IMR-90 (cell line): ENCODE data around the gene DCN. TPM values are rescaled to one million over a fixed set of nuclear protein-coding genes. Genes with fewer than 3 reads are reported as not detected.
"Not testable (repeated sequence)": the region's sequence is repeated elsewhere in the genome, so short reads cannot be mapped to it uniquely, and the experiment has no call there.

ENCODE experiments used
- ATAC-seq: fragments of 200-7000 bp; cut with Tn5 transposase; 2 replicates; pipeline ENCODE4 v1.9.1; 2020; ENCODE audit warnings: low read depth, mild to moderate bottlenecking, moderate library complexity
- BruUV-seq: library from RNA; stranded (reverse); fragments of 400-500 nt; replicated peaks from 2 replicates; lab custom pipeline; 2021; lab: Mats Ljungman, UMichigan
- CTCF ChIA-PET: fragments of 300-600 bp; formaldehyde crosslinking; extraction: SDS; loops from one replicate; lab custom pipeline; 2021; ENCODE audit warnings: antibody characterized with exemption; lab: Yijun Ruan, JAX
- POLR2A ChIA-PET: fragments of 300-600 bp; sonication (Branson Sonifier 250); formaldehyde crosslinking; loops from one replicate; lab custom pipeline; 2022; ENCODE audit warnings: antibody characterized with exemption; ENCODE audit not compliant: unreplicated experiment; lab: Charles Lee
- DNase-seq: peaks from one replicate; pipeline ENCODE4 v3.0.0; 2013
- H2AFZ ChIP-seq: replicated peaks from 2 replicates; pipeline ENCODE3; 2013; ENCODE audit warnings: low read length, mild to moderate bottlenecking; ENCODE audit not compliant: poor library complexity
- H2AK5ac ChIP-seq: 2 replicates; pipeline ENCODE4 v1.6.1; 2013; ENCODE audit warnings: low read depth, low read length, inconsistent platforms
- H2AK9ac ChIP-seq: replicated peaks from 2 replicates; pipeline ENCODE3; 2013; ENCODE audit warnings: mild to moderate bottlenecking, low read depth, low read length, moderate library complexity; ENCODE audit not compliant: poor library complexity
- H2BK120ac ChIP-seq: 2 replicates; pipeline ENCODE4 v1.6.1; 2013; ENCODE audit warnings: low read depth, low read length, inconsistent platforms
- H2BK15ac ChIP-seq: 3 replicates; pipeline ENCODE4 v1.6.1; 2013; ENCODE audit warnings: low read depth, low read length, inconsistent platforms
- H2BK20ac ChIP-seq: 2 replicates; pipeline ENCODE4 v1.6.1; 2013; ENCODE audit warnings: low read depth, mild to moderate bottlenecking, inconsistent platforms, low read length, moderate library complexity
- H2BK5ac ChIP-seq: 2 replicates; pipeline ENCODE4 v1.6.1; 2013; ENCODE audit warnings: mild to moderate bottlenecking, low read depth, low read length, inconsistent platforms; ENCODE audit not compliant: poor library complexity, severe bottlenecking
- H3K14ac ChIP-seq: replicated peaks from 2 replicates; pipeline ENCODE4 v1.6.1; 2013; ENCODE audit warnings: low read depth, low read length, inconsistent platforms
- H3K18ac ChIP-seq: 2 replicates; pipeline ENCODE4 v1.6.1; 2013; ENCODE audit warnings: low read depth, low read length, control low read depth
- H3K23ac ChIP-seq: 2 replicates; pipeline ENCODE4 v1.6.1; 2013; ENCODE audit warnings: low read depth, low read length, inconsistent platforms
- H3K27ac ChIP-seq: 2 replicates; pipeline ENCODE4 v1.5.1; 2013; ENCODE audit warnings: mild to moderate bottlenecking, control low read depth, low read length; ENCODE audit not compliant: insufficient read depth
- H3K27me3 ChIP-seq: 2 replicates; pipeline ENCODE4 v1.6.1; 2013; ENCODE audit warnings: low read length; ENCODE audit not compliant: control insufficient read depth, insufficient read depth
- H3K36me3 ChIP-seq: 2 replicates; pipeline ENCODE4 v1.6.1; 2013; ENCODE audit warnings: low read length, mixed read lengths; ENCODE audit not compliant: control insufficient read depth, insufficient read depth
- H3K4ac ChIP-seq: 2 replicates; pipeline ENCODE4 v1.6.1; 2013; ENCODE audit warnings: low read depth, low read length, inconsistent platforms
- H3K4me1 ChIP-seq: 2 replicates; pipeline ENCODE4 v1.6.1; 2013; ENCODE audit warnings: low read length, mixed read lengths; ENCODE audit not compliant: control insufficient read depth, insufficient read depth
- H3K4me2 ChIP-seq: 2 replicates; pipeline ENCODE4 v1.6.1; 2013; ENCODE audit warnings: low read depth, mild to moderate bottlenecking, control low read depth, low read length, moderate library complexity
- H3K4me3 ChIP-seq: 2 replicates; pipeline ENCODE4 v1.5.1; 2013; ENCODE audit warnings: low read depth, mild to moderate bottlenecking, control low read depth, low read length, moderate library complexity; ENCODE audit not compliant: insufficient read depth
- H3K56ac ChIP-seq: 2 replicates; pipeline ENCODE4 v1.6.1; 2013; ENCODE audit warnings: low read length, inconsistent platforms; ENCODE audit not compliant: insufficient read depth; ENCODE audit errors: extremely low read depth
- H3K79me1 ChIP-seq, 2 experiments: 2 replicates each; pipeline ENCODE4 v1.6.1; 2013; ENCODE audit warnings: low read length in 2 of 2, inconsistent platforms in 1 of 2, low read depth in 1 of 2
- H3K9ac ChIP-seq: 2 replicates; pipeline ENCODE4 v1.6.1; 2013; ENCODE audit warnings: low read depth, low read length, control low read depth
- H3K9me1 ChIP-seq: 2 replicates; pipeline ENCODE4 v1.6.1; 2013; ENCODE audit warnings: low read length, inconsistent platforms; ENCODE audit not compliant: insufficient read depth
- H3K9me3 ChIP-seq: 2 replicates; pipeline ENCODE4 v1.6.1; 2013; ENCODE audit warnings: low read length; ENCODE audit not compliant: control insufficient read depth, insufficient read depth
- H4K20me1 ChIP-seq: 2 replicates; pipeline ENCODE4 v1.6.1; 2013; ENCODE audit warnings: low read length, inconsistent platforms; ENCODE audit not compliant: insufficient read depth
- H4K5ac ChIP-seq: 2 replicates; pipeline ENCODE4 v1.6.1; 2013; ENCODE audit warnings: mild to moderate bottlenecking, low read depth, low read length, control low read depth
- H4K8ac ChIP-seq, 2 experiments: 2 replicates each; pipeline ENCODE4 v1.6.1; 2013; ENCODE audit warnings: low read depth in 2 of 2, low read length in 2 of 2, control low read depth in 1 of 2, inconsistent platforms in 1 of 2
- H4K91ac ChIP-seq: 2 replicates; pipeline ENCODE4 v1.6.1; 2013; ENCODE audit warnings: low read depth, low read length, inconsistent platforms; ENCODE audit not compliant: insufficient read depth
- dilution Hi-C: fragments of 300-500 bp; cut with HindIII; formaldehyde crosslinking; loops from one replicate; pipeline ENCODE4 v1.14.3; 2018; ENCODE audit warnings: low sequenced_read_pairs; ENCODE audit not compliant: unreplicated experiment
- in situ Hi-C: fragments of 300-500 bp; cut with MboI; formaldehyde crosslinking; loops from 3 replicates; pipeline ENCODE4 v1.14.3; 2019; ENCODE audit warnings: low sequenced_read_pairs, inconsistent platforms, mixed read lengths
- intact Hi-C: fragments of 100-400 bp; cut with micrococcal nuclease; formaldehyde crosslinking; loops from 2 replicates; pipeline ENCODE4 v1.10.0; 2022
- polyA plus RNA-seq, 3 experiments: library from polyadenylated mRNA; depleted of rRNA; stranded (reverse); fragments of >200 nt; gene quantifications; 2 replicates each; pipeline ENCODE4 v1.2.3, GENCODE V29; 2012; ENCODE audit warnings: low replicate concordance in 1 of 3
- total RNA-seq: library from RNA; depleted of rRNA; stranded (reverse); fragments of >200 nt; gene quantifications from 2 replicates; pipeline ENCODE4 v1.2.3, GENCODE V29; 2012

The DCN gene
- total and polyA plus RNA-seq, 2 of the 4 experiments (the other 2 are of a cell fraction): 241 to 965 TPM

GRCh38 chr12:91207301-91207700, 24.7 kb upstream of the DCN start:
- H2BK120ac ChIP-seq, H3K27ac ChIP-seq, H3K9me3 ChIP-seq, H3K4me3 ChIP-seq, BruUV-seq, H2BK20ac ChIP-seq, H4K5ac ChIP-seq, H2AFZ ChIP-seq, intact Hi-C loops, CTCF ChIA-PET, POLR2A ChIA-PET, H4K8ac ChIP-seq, H3K4ac ChIP-seq, H3K23ac ChIP-seq, H2AK5ac ChIP-seq, H2AK9ac ChIP-seq, H3K36me3 ChIP-seq, H3K9ac ChIP-seq, H3K56ac ChIP-seq, H3K9me1 ChIP-seq, DNase-seq, H3K18ac ChIP-seq, in situ Hi-C loops, H4K20me1 ChIP-seq, H4K91ac ChIP-seq, H2BK15ac ChIP-seq, dilution Hi-C loops, H3K14ac ChIP-seq, H3K79me1 ChIP-seq, H3K27me3 ChIP-seq, H2BK5ac ChIP-seq, ATAC-seq, H3K4me2 ChIP-seq: not testable (repeated sequence)
- H3K4me1 ChIP-seq: peaks cover 10% of the 10 kb centered on the region
